NCI-H460 (cell line): ENCODE data around the gene TBX4. TPM values are rescaled to one million over a fixed set of nuclear protein-coding genes. Genes with fewer than 3 reads are reported as not detected.
"Not testable (repeated sequence)": the region's sequence is repeated elsewhere in the genome, so short reads cannot be mapped to it uniquely, and the experiment has no call there.

ENCODE experiments used
- DNase-seq: peaks from one replicate; pipeline ENCODE4 v3.0.0-alpha.2; 2016; ENCODE audit warnings: low read depth; ENCODE audit errors: extremely low read depth
- total RNA-seq: library from RNA; depleted of rRNA; stranded (reverse); fragments of >200 nt; shearing (Covaris generic); gene quantifications from 2 replicates; pipeline ENCODE4 v1.2.3, GENCODE V29; 2014

The TBX4 gene
- total RNA-seq, 1 experiment from 2014 or later, result 0.07 TPM

DNA sequence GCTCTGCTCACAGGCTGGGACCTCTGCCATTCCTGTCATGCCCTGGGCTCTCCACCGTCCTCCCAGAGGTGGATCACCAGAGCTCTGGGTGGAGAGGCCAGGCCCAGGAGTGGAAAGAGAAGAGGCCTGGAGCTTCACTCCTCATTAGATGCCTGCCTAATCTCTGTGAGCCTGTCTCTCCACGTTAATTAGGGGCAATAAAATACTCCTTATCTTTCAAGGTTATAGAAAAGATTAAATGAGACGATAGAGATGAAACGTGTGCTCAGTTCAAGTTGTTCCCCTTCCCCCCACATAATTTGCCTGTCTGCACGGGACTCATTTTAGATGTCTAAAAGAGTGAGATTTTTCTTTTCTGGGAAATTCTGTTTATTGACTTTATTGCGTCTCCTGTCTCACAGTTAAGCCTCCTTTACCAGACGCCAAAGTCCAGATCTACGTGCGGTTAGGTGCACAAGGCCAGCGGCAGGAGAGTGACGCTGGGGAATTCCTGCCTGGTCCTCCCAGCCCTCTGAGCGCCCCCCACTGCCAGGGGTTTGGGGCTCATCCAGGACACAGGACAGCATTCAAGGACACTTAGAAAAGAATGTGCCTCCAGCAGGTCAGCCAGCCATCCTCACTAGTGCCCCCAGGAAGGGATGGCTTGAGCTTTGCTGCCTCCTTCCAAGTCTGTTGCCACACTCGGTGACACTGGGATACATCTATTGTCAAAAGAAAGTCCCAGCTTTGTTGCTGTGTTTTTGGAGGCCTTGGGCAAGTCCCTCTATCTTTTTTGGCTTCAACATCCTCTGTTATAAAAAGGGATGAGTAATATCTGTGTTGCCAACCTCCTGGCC, 42.3 kb downstream of the TBX4 start:
- no peak for DNase-seq

DNA sequence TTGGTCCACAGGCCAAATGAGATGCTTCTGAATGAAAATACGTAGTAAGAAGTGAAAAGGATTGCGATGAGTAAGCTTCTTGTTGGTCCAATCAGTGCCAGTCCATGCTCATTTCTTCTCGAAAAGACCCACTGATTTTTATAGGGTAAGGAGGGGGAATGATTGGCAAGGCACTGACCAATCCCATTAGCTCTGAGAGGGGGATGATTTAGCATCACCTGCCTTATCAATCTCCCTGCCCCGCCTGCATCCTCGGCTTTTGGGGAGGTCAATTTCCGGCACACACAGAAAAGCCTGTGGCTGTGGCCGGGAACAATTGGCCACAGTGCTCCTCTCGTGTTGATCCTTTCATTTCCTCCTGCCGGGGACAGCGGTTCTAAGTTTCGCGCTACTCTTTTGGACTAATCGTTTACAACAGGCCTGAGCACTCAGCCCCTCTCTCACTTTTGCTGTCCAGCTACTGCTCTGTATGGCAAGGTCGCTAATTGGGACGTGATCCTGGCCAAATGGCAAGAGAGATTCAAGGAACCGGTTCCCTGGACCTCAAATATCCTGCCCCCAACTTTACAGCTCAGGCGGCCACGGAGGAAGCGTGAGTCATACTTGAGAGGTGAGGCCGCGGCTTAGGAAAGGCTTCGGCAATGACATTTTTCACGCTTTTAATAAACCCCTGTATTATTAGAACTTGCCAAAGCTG, 43.1 kb downstream of the TBX4 start:
- peak; percentile 35 for DNase-seq

DNA sequence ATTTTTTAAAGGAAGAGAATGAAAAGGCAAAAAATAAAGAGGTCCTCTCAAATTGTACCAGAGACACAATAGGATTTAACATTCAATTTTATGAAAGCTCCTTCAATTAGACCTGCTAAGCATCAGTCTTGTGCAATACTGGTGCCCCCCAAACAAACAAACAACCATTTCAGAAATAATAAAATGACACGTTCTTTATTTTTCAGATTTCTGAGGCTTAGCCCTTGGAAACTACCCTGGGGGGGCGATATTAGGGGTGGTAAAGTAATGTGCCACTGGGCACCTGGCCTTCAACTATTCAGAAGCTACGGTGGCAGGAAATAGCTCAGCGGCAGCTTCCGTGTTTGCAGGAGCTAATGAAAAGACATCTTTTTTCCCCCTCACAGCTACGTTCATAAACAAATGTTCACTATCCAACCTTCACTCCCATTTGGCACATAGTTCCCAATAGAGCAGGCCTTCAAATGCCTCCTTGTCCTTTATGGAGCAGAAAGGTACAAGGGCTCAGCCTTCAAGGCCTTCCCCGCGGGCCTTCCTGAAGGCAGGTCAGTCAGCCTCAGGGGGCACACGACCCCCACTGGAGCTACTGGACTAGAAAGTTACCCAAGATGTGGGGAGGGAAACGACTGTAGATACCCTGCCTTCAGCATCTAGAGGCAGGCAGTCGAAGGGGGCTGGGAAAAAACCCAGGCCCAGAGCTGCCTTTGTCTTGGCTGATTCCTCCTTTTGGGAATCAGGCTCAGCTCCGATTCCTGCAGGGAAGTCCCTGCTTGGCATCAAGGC, 44.1 kb downstream of the TBX4 start:
- no peak for DNase-seq

DNA sequence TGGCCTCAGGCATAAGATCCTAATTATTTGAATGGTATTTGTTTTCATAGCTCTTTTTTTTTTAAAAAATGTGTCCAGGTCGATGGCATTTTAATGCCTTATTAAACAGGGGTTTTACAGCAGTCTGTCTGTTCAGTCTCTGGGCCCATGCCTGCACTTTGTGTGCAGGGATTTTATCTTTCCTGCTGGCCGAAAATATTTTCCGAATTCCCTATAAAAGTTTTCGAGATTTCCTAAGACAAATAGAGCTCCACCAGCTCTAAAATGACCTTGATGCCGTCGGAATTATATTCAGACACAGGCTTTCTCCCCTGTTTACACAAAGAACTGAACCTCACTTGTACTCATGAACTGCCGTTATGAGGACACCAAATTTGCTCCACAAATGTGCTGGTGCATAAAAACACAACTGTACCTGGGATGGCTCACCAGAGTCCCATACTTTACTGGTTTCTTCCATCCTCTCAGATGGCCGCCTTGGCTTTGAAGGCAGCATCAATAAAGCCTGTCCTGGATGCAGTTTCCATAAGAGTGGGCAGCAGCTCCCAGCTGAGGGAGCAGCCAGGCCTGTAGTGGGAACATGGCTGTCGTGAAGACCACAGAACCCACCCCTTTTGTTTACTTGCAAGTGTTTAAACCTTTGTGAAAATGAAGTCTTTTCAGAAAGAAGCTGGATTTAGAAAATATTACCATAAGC, 44.9 kb downstream of the TBX4 start:
- DNase-seq, result no peak

DNA sequence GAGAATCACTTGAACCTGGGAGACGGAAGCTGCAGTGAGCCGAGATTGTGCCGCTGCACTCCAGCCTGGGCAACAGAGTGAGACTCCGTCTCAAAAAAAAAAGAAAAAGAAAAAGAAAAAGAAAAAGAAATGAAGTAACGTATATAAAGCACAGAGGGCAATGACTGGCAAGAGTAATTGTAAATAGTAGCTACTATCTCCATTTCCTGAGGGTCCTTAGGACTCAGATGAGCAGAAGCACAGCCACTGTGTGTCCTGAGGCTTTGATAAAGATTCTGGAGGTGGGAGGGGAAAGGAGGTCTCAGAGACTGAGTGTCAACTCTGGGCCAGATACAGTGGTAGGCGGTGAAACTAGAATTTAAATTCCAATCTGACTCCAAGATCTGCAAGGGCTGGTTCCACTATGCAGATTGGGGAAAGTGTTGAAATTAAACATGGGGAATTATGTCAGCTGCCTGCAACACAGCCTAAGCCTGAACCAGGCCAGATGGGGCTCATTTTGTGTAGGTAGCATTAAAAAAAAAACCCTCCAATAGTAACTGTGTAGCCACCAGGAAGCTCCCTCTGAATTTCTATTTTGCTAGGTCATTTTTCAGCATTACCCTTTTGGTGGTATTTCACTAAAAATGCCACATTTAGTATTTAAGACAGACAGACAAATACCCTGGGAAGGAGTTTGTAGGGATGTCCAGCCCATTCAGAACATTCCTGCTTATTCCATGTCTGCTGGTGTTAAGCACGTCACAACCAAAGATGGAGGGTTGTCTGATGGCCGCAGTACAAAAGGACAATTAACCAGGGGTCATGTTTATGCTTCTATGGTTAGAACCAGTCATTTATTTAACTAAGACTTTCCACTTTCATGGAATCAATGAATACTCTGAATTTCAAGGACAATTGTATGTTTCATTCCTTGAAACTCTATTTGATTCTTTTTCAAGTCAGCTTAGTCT, 46.1 kb downstream of the TBX4 start:
- DNase-seq, result no peak

DNA sequence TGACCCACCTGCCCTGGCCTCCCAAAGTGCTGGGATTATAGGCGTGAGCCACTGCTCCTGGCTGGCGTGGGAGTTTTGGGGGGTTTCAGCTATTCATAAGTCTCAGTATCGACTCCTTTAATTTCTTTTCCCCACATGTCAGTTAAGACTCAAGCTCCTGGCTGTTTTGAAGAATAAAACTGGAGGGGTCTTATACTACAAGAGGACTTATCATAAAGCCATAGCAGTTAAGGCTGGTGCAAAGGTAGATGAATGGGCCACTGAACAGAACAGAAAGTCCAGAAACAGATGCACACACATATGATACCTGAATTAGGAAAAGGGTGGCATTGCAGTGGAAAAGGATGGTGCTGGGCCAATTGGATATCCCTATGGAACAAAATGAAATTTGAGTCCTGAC, 47.4 kb downstream of the TBX4 start:
- no peak for DNase-seq

DNA sequence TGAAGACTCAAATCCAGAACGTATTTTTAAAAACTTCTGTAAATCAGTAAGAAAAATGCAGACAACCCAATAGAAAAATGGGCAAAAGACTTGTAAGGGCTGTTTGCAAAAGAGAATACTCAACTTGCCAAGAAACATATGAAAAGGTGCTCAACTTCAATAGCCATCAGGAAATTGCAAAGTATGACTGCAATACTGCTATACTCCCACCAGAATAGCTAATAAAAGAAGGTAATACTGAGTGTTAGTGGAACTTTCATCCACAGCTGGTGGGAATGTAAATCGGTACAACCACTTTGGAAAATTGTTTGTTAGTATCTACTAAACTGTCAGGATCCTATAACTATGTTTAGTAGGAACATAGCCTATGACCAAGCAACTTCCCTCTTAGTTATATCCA, 48.1 kb downstream of the TBX4 start:
- DNase-seq, result no peak

DNA sequence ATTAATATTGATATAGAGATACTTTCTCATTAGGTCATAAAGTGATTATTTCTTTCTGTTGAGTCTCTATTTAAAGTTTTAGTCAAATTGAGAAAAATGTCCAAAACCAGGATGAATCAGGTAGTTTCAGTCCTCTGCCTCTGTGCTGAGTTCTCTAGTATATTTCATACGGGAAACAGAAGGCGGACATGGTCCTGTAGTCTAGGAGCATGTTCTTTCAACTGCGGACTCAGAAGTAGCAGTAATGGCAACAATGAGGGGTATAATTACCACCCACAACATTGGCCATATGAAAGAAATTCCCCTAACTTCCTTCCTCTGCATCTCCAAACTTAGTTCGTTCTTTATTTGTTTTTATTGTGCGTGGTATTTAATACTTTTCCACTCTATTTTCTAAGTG, 50.1 kb downstream of the TBX4 start:
- DNase-seq, result no peak

DNA sequence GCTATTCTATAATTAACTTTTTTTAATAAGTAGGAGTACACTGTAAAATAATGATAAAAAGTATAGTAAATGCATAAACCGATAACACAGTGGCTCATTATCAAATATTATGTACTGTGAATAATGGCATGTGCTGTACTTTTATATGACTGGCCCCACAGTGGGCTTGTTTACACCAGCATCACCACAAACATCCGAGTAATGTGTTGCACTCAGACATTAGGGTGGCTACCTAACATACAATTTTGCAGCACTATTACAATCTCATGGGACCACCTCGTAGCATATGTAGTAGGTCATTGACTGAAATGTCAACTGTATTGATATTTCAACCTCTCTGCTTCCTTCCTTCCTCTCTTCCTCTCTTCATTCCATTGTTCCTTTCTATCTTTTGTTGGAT, 51.7 kb downstream of the TBX4 start:
- DNase-seq, result peak; percentile 14

DNA sequence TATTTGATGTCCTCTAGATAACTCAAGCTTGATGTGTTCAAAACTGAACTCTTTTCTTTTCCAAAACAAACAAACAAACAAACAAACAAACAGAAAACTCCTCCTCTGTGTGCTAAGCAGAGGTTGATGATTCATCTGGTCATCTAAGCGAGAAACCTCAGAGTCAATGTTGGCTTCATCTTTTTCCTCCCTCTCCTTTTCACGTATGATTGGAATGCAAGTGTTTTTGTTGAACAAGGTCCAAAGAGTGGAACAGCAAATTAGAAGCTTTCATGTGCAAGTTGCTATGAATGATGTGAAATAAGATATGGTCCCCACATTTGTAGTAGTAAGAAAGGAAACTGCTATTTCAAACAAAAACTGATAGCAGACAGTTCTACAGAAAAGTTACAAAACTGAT, 52.5 kb downstream of the TBX4 start:
- DNase-seq, result peak; percentile 81

DNA sequence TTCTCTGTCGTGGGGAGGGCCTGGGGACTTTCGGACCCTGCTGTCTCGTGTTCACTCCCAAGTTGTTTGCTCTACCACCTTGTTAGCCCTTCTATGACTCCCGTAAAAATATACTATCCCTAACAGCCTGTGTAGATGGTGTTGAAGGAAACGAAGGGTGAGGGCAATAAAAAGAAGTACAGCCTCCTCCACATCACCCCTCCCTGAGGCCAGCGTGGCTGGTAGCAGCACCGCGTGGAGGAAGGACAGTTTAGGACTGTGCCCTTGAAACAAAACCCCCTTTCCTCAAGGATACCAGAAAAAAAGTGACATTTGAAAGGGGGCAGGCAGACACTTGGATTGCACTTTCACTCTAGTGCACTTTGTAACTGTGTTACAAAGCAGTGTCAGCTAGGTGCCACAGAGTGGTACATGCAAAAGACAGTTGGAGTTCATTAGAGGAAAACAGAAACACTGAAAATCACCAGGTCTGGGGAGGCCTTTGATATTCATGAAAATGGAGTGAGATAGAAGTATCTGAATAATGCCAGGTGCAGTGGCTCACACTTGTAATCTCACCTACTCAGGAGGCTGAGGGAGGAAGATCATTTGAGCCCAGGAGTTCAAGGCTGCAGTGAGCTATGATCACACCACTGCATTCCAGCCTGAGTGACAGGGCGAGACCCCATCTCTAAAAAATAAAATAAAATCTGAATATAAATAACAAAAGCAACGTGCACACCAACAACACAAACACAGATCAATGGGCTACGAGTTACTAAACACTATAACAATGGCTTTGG, 53.8 kb downstream of the TBX4 start:
- no peak for DNase-seq

DNA sequence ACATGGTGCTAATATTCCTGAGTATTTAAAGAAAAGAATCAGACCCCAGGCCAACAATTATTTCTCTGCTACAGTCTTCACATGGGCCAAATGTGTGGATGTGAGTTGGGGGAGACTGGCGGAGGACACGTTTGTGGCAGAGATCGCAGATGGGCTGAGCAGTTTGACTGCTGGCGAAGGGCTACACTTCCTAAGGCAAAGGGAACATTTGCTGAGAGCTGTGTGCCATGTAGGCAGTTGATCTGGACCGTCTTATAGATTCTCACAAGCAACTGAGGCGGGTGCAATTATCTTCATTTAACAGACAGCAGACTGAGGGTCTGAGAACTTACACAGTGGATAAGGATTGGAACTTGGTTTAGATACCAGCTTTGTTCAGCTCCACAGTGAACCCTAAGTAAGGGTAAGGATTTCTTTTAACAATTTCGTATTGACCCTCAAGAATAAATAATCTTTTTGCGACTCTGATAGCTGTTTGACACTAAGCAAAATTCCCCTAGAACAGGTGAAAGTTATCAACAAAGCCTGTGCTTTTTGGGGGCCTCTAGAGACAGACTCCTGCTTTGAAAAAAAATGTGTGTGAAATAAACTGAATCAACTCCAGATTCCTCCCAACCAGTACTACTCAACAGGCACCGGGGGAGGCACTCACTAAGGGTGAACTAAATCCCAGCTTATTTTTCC, 55.3 kb downstream of the TBX4 start:
- no peak for DNase-seq

DNA sequence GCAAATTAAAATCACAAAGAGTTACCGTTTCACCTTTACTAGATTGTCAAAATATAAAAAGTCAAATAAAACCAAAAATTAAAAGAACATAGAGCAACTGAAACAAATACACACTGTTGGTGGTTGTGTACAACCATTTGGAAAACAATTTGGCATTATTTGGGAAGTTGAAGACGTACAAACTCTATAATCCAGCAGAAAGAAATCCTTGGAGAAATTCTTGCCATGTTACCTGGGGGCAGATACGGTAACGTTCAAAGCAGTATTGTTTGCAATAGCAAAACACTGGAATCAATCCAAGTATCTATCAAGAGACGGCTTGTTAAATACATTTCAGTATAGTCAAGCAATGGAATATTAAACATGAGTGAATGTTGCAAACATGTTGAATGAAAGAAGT, 56.7 kb downstream of the TBX4 start:
- DNase-seq, result no peak

DNA sequence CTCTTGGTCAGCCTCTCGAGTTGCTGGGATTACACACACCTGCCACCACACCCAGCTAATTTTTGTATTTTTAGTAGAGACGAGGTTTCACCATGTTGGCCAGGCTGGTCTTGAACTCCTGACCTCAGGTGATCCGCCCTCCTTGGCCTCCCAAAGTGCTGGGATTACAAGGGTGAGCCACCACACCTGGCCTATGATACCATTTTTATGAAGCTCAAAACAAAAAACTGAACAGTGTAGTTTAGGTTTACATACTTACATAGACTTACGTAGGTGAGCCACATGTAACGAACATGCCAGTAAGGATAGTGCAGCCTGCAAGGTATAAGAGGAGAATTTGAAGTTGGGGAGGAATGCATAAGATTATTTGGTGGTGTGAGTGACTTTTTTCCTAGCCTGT, 57.2 kb downstream of the TBX4 start:
- DNase-seq, result not testable (repeated sequence)

DNA sequence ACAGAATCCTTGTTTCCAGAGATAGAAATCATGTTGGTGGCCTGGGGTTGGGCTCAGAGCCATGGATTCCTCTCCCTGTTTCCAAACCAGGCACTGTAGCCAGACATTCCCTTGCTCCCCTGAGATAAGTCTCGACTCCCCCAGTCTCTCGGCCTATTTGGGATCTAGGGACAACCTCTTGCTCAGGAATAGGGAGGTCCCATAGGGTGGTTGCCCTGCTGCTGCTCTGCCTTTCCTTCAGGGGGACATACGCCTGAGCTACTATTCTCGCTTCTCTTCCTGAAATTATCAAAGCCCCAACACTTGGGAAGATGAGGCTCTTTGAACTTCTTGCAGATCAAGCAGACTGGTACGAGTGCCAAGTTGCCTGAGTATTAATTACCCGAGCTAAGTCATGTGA, 58.0 kb downstream of the TBX4 start:
- DNase-seq, result no peak

DNA sequence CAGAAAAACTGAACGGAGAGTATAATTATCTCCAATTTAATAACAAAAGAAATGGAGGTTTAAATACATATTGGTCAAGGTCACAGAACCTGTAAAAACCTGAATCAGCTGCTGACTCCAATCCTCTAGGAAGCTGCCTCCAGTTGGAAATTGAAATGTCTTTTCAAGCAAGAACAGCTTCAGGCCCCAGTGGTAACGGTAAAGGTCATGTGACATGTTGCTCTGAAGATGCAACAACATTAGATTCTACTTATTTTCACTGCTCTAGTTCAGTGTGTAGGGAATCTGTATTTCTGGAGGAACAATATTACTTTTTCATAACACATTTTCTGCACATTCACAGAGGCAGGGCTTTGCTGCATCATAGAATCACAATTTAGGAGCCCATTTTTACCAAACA, 58.8 kb downstream of the TBX4 start:
- DNase-seq, result no peak

DNA sequence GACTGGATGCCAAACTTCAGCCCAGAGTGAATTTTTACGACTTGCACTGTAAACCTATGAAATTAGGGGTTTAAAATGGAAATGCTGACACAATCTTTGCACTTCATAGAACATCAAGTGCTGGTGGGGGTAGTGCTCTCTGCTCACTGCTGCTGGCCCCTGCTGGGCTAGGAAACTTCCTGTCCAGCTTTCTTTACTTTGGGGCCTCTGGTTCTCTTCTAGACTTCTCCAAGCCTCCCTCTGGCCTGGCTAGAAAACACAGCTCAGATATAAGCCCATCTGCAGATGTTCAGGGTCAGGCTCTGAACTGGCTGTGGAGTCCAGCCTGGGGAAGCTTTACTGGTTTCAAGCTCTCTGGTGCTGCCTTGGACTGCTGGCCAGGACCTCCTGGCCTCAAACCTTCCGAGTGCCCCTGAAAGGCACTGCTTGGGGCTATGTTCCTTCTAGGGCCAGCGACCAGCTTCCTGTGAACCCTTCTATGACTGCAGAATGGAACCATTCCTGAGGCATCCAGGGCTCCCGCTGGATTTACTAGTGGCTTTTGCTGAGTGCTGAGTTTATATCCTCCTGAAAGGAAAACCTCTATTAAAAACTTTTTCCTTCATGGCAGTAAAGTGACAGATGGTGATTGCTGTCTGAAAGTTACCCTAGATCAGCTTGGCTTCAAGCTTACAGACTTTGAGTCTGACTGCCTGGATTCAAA, 59.4 kb downstream of the TBX4 start:
- DNase-seq, result no peak

DNA sequence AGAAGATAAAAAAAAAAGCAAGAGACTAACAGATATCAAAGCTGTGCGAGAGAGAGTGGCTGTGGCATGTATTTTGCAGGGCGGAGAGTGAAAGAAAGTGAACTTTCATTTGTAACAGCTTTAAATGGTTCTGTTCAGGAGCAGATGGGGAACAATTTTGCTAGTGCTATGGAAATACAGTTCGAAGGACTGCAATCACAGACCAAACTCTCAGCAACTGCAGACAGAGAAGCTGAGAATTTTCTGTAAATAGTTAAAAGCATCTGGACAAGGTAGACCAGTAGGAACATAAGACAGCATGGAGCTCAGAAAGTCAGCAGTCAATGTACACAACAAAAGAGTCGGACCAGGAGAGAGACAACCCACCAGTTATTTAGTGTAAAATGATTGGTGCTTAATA, 62.3 kb downstream of the TBX4 start:
- DNase-seq, result no peak
